ENCODE results near the gene ADPRHL1. TPM values are rescaled to one million over a fixed set of nuclear protein-coding genes. Genes with fewer than 3 reads are reported as not detected.

ADPRHL1 gene
- total and polyA plus RNA-seq, 2 donors (not counting 1 experiment from before 2014, with no cell fraction given), result 0.28 to 1.3 TPM

DNA sequence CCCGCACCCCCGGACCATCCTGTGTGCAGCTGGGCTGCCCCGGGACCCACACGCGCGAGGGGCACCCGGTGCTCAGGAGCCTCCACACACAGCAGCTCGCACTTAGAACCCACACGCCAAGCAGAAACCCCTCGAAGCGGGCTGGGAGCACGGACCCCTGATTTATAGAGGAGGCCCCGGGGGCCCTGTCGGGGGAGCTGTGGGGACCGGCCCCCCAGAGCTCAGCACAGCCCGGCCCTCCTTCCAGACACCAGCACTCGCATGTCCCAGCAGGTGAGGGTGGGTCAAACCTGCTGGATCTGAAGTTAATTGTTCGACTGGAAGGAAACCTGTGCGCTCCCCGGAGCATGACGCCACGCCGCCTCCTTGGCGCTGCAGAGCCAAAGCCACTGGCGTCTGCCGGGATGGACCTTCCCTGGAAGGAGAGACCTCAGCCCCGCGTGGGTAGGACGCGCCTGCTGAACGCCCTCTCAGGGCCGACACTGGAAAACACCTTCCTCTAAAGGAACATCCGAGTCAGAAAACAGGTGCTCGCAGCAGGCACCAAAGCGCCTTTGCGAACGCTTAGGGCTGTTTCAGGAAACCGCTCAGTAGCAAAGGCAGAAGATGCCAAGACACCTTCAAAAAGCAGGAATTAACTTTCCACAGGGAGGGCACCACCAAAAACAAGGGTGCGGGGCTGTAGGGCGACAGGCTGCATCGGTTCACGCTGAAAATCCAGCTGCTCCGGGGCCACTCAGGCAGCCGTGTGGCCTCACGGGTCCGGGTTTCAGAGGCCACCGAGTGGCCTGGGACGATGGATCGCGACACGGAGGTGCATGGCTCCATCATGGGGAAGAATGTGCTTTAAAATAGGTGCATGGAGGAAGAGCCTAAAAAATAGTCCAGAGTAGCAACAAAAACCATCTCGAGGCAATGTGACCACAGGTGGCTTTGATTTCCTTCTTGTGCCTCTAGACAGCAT is 51.6 kb downstream of the ADPRHL1 start:
- no peak overlapping the region for H3K4me3 Mint-ChIP-seq
- ChIA-PET POLR2A (no interaction called here), CTCF (no interaction called here)
- no peaks in the 10 kb centered on the region for H3K36me3 ChIP-seq (replicated peaks in 1 of 2; ENCODE audit: control extremely low read depth in 1 of 2, control insufficient read depth in 1 of 2, extremely low read depth in 1 of 2, insufficient read depth in 2 of 2, low read length in 1 of 2)
- no peak for ATAC-seq (ENCODE audit: low read depth)
- no peaks in the 10 kb centered on the region for H3K79me2 ChIP-seq (ENCODE audit: control insufficient read depth, insufficient read depth, low read length)
- no peak overlapping the region for H3K4me2 ChIP-seq (replicated peaks; ENCODE audit: low read depth, low read length, poor library complexity, severe bottlenecking)
- intact Hi-C loops (cut with micrococcal nuclease), result no loop called here
- H3K27ac ChIP-seq (ENCODE audit: low read length in 2 of 2), result no peak overlapping the region
- no peak for DNase-seq
- no peak overlapping the region for H3K4me3 ChIP-seq (ENCODE audit: control extremely low read depth in 1 of 5, extremely low read depth in 1 of 5, insufficient read depth in 1 of 5, low read depth in 2 of 5, low read length in 4 of 5)
- WGBS (ENCODE audit: insufficient coverage), result 88% methylated on average over 47 of the region's 52 CpGs
- no peak overlapping the region for H2AFZ ChIP-seq (ENCODE audit: insufficient read depth, low read depth, low read length, poor library complexity, severe bottlenecking)
- peaks cover 4% of the 10 kb centered on the region for H3K27me3 Mint-ChIP-seq
- peaks cover 4% of the 10 kb centered on the region for H3K4me1 Mint-ChIP-seq
- H3K9me3 Mint-ChIP-seq (ENCODE audit: insufficient read depth), result no peaks in the 10 kb centered on the region
- H4K20me1 ChIP-seq (ENCODE audit: control insufficient read depth, insufficient read depth, low read length, poor library complexity, severe bottlenecking), result no peaks in the 10 kb centered on the region
- H3K9me3 ChIP-seq (ENCODE audit: control extremely low read depth in 1 of 3, control insufficient read depth in 2 of 3, insufficient read depth in 1 of 3, low read length in 2 of 3), result no peaks in the 10 kb centered on the region
- no peaks in the 10 kb centered on the region for H3K27me3 ChIP-seq (replicated peaks in 1 of 4; ENCODE audit: control extremely low read depth in 1 of 4, control insufficient read depth in 3 of 4, insufficient read depth in 4 of 4, low read length in 3 of 4)
- H3K9ac ChIP-seq (ENCODE audit: low read length), result no peak overlapping the region
- H3K27ac Mint-ChIP-seq, result no peak overlapping the region
- H3K4me1 ChIP-seq (ENCODE audit: control insufficient read depth in 2 of 2, insufficient read depth in 2 of 2, low read length in 2 of 2), result peaks cover 0 to 1% of the 10 kb centered on the region in 2 donors
- TF ChIP-seq EZH2 (IDR thresholded peaks at IDR 0.05; ENCODE audit: borderline replicate concordance, insufficient read depth, low read depth, low read length, poor library complexity, severe bottlenecking), result no peak
- TF ChIP-seq, protein P1, sequence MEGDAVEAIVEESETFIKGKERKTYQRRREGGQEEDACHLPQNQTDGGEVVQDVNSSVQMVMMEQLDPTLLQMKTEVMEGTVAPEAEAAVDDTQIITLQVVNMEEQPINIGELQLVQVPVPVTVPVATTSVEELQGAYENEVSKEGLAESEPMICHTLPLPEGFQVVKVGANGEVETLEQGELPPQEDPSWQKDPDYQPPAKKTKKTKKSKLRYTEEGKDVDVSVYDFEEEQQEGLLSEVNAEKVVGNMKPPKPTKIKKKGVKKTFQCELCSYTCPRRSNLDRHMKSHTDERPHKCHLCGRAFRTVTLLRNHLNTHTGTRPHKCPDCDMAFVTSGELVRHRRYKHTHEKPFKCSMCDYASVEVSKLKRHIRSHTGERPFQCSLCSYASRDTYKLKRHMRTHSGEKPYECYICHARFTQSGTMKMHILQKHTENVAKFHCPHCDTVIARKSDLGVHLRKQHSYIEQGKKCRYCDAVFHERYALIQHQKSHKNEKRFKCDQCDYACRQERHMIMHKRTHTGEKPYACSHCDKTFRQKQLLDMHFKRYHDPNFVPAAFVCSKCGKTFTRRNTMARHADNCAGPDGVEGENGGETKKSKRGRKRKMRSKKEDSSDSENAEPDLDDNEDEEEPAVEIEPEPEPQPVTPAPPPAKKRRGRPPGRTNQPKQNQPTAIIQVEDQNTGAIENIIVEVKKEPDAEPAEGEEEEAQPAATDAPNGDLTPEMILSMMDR (IDR thresholded peaks at IDR 0.05), result no peak
